AG10803 (cell line): ENCODE data around the gene ADRA1B.
A peak's percentile ranks its signal among the peaks of the same experiment; 100 is the strongest.
"Not testable (repeated sequence)": the region's sequence is repeated elsewhere in the genome, so short reads cannot be mapped to it uniquely, and the experiment has no call there.

Experiments
- DNase-seq: peaks from one replicate; pipeline ENCODE4 v3.0.0; 2010; ENCODE audit warnings: low read depth
- H3K4me3 ChIP-seq: 2 replicates; pipeline ENCODE4 v1.5.1; 2011; ENCODE audit warnings: mild to moderate bottlenecking, low read length, control low read depth
- CTCF ChIP-seq: conservative IDR thresholded peaks from 2 replicates; pipeline ENCODE4 v1.5.1; 2011; ENCODE audit warnings: mild to moderate bottlenecking, low read length, control low read depth, inconsistent platforms

The ADRA1B gene

DNA sequence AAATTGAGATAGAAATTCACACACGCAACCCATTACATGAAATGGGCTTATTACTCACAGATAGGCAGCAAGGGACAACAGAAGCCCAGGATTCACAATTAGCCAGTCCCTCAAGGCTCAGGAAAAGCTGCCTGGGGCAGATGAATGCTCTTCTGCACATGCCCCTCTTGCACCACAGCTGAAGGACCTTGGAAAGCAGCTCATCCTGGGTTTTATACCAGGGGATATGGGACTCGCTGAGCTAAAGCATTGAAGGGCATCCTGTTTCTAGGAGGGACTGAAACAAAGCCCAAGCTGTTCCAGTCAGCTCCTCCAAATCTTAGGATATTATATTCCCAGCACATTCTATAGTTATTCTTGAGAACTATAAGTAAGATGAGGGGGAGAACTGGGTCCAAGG is 76.9 kb downstream of the ADRA1B start:
- no peak overlapping the region for H3K4me3 ChIP-seq
- no peak for TF ChIP-seq CTCF
- DNase-seq, result no peak

DNA sequence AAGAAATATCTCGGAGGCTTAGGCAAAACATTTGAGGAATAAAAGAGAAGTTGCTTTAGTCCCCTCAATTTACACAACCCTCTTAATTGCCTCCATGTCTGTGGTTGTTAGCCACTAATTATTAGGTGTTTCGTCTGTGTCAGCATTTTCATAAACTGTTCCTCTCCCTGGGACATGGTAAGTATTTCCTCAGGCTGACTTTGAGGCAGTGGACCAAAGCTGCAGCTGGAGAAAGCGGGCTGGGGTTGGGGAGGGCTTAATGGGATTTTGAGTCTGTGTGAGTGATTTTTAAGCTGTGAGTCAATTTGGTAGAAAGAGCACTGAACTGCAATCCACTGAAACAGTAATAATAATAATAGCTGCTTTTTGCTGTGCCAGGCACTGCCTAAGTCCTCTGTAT is 79.6 kb downstream of the ADRA1B start:
- no peak for DNase-seq
- no peak for TF ChIP-seq CTCF
- H3K4me3 ChIP-seq, result no peak overlapping the region

DNA sequence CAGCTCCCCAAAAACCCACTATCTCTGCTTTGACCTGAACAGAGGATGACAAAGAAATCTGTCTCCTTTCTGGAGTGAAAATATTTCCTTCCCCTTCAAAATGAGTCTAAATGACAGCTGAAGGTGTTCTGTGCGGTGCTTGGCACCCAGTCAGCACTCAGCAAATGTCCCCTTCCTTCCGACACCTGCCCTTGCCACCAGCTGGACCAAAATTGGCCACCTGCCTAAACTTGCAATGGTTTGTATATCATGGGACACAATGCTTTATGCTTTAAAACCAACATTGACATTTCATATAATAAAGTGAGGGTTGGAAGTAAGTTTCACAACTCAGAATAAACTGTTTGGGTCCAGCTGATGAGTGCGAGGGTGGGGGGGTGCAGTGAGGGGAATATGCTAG is 85.2 kb downstream of the ADRA1B start:
- TF ChIP-seq CTCF, result no peak
- no peak for DNase-seq
- no peak overlapping the region for H3K4me3 ChIP-seq

- no peak overlapping the region for H3K4me3 ChIP-seq
- TF ChIP-seq CTCF, result no peak
- DNase-seq, result no peak
Observed at GRCh38 chr5:160007514-160007913, 91.2 kb downstream of the ADRA1B start.

- not testable (repeated sequence) for DNase-seq
- H3K4me3 ChIP-seq, result peak overlapping the region; percentile 87; the same call in 1 of the 2 replicates
Observed at GRCh38 chr5:160008529-160008876, 92.2 kb downstream of the ADRA1B start.

GRCh38 chr5:160008877-160009590 is 92.8 kb downstream of the ADRA1B start, which contains the start of gene TTC1:
TTC1 (plus strand) TSS chr5:160009139; CDS start chr5:160010529, 1,390 bp downstream.
- H3K4me3 ChIP-seq, result peak within 1 kb of the TSS; percentile 87
- DNase-seq, result peak; percentile 99
- TF ChIP-seq CTCF, result no peak

GRCh38 chr5:160009591-160009989 is 93.3 kb downstream of the ADRA1B start:
- peak overlapping the region; percentile 87 for H3K4me3 ChIP-seq
- DNase-seq, result no peak
- no peak for TF ChIP-seq CTCF
